Measurements from ENCODE around the gene NDUFB8.

Gene NDUFB8

DNA sequence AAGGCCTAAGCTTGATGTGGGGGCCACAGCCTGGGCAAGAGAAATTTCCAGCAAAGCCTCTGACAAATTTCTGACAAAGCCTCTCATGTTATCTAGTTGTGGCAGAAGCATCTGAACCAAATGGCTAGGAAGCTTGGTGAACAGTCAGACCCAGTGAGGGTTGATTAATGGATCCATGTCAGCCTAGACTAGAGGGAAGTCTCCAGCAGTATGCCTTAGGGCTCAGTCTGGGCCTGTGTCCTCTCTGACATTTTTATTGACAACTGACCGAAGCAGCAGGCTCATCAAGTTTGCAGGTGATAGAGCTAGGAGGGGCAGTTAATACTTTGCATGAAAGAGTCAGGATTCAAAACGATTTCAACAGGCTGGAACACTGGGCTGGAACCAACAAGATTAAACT is 31.3 kb upstream of the NDUFB8 start:
- TF ChIP-seq GABPA (IDR thresholded peaks at IDR 0.05; ENCODE audit: low read depth) (no peak), SPI1 (IDR thresholded peaks at IDR 0.05; ENCODE audit: borderline replicate concordance, low read depth) (no peak), REST (IDR thresholded peaks at IDR 0.05; ENCODE audit: insufficient replicate concordance, low read depth) (no peak), POLR2AphosphoS5 (IDR thresholded peaks at IDR 0.05; ENCODE audit: low read depth) (no peak), CTCF (IDR thresholded peaks at IDR 0.05; ENCODE audit: insufficient read depth, low read length) (no peak)
- no peak for DNase-seq (ENCODE audit: low read depth in 1 of 2, low spot score in 1 of 2)
- H3K4me3 ChIP-seq (replicated peaks; ENCODE audit: insufficient read depth, low read length), result no peak overlapping the region
- no peak overlapping the region for H3K27ac ChIP-seq (replicated peaks)
- no peaks in the 10 kb centered on the region for H3K27me3 ChIP-seq (ENCODE audit: insufficient read depth, poor library complexity, severe bottlenecking)

- no peak for TF ChIP-seq SPI1 (IDR thresholded peaks at IDR 0.05; ENCODE audit: borderline replicate concordance, low read depth)
- no peak for TF ChIP-seq REST (IDR thresholded peaks at IDR 0.05; ENCODE audit: insufficient replicate concordance, low read depth)
- TF ChIP-seq CTCF (IDR thresholded peaks at IDR 0.05; ENCODE audit: insufficient read depth, low read length), result no peak
- no peak for TF ChIP-seq POLR2AphosphoS5 (IDR thresholded peaks at IDR 0.05; ENCODE audit: low read depth)
- TF ChIP-seq GABPA (IDR thresholded peaks at IDR 0.05; ENCODE audit: low read depth), result no peak
- Histone ChIP-seq H3K27me3 (ENCODE audit: insufficient read depth, poor library complexity, severe bottlenecking) (no peaks in the 10 kb centered on the region), H3K4me3 (replicated peaks; ENCODE audit: insufficient read depth, low read length) (no peak overlapping the region), H3K27ac (replicated peaks) (no peak overlapping the region)
- DNase-seq (ENCODE audit: low read depth in 1 of 2, low spot score in 1 of 2), result no peak
These were observed 30.6 kb upstream of the NDUFB8 start for GRCh38 chr10:100560248-100560647.

DNA sequence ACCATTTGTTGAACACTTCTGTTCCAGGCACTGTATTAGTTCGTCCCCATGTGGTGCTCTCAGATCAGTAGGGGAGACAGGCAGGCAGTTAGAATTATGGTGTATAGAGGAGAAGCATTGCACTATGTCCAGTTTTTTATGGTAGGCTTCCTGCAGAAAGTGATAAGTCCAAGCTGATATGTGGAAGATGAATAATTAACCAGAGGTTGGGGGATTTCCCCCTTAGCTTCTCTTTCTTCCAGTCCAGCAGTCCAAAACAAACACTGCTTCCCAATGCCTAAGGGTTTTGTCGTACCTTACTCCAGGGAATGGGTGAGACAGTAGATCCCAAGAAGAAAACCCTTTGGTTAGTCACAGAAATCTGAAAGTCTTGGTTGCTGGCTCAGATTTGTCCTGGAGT is 25.2 kb upstream of the NDUFB8 start:
- H3K4me3 ChIP-seq (replicated peaks; ENCODE audit: insufficient read depth, low read length), result no peak overlapping the region
- no peak overlapping the region for H3K27ac ChIP-seq (replicated peaks)
- no peak for DNase-seq (ENCODE audit: low read depth in 1 of 2, low spot score in 1 of 2)
- no peaks in the 10 kb centered on the region for H3K27me3 ChIP-seq (ENCODE audit: insufficient read depth, poor library complexity, severe bottlenecking)
- TF ChIP-seq CTCF (IDR thresholded peaks at IDR 0.05; ENCODE audit: insufficient read depth, low read length) (no peak), SPI1 (IDR thresholded peaks at IDR 0.05; ENCODE audit: borderline replicate concordance, low read depth) (no peak), REST (IDR thresholded peaks at IDR 0.05; ENCODE audit: insufficient replicate concordance, low read depth) (no peak), GABPA (IDR thresholded peaks at IDR 0.05; ENCODE audit: low read depth) (no peak), POLR2AphosphoS5 (IDR thresholded peaks at IDR 0.05; ENCODE audit: low read depth) (no peak)

Measured in HL-60 (cell line).